SK-N-MC (cell line): ENCODE measurements around the gene OR2AT4.

Experiments used
- EZH2 ChIP-seq: fragments of 200-600 bp; sonication (generic); IDR thresholded peaks from one replicate; pipeline ENCODE4 v1.6.1; 2017; ENCODE audit warnings: antibody characterized with exemption
- FOXP2 ChIP-seq: optimal IDR thresholded peaks from 2 replicates; pipeline ENCODE3; 2011; ENCODE audit warnings: mild to moderate bottlenecking, moderate library complexity; ENCODE audit not compliant: insufficient read depth; ENCODE audit errors: extremely low read length, control extremely low read depth
- POLR2AphosphoS5 ChIP-seq: IDR thresholded peaks from 2 replicates; pipeline ENCODE4 v1.6.1; 2012; ENCODE audit warnings: mild to moderate bottlenecking, low read depth, low read length, borderline replicate concordance

DNA sequence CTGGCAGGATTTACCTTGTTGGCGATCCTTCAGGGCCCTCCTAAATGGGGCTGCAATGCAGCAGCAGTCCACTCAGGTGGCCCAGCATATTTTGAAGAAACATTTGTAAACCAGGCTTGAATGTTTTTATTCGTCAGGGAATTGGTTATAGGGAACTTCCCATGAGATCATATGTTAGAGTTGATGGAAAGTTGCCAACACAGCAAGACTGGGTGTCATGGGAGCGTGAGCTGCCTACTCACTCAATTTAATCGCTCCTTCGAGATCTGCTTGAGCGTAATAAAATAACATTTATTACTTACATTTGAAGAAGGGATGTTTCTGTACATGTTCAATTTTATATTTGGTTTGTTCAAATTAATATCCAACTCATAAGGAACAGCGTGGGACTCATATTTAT, 19.4 kb downstream of the OR2AT4 start:
- no peak for TF ChIP-seq POLR2AphosphoS5
- no peak for TF ChIP-seq EZH2
- TF ChIP-seq FOXP2, result no peak
